Muscle layer of colon (tissue), 2 donors: Measurements from ENCODE around the gene MAOB.
"Not testable (repeated sequence)": the region's sequence is repeated elsewhere in the genome, so short reads cannot be mapped to it uniquely, and the experiment has no call there.

ENCODE experiments used
- H3K27ac ChIP-seq: one replicate; pipeline ENCODE4 v1.7.0; 2013; ENCODE audit warnings: low read depth, mild to moderate bottlenecking, low read length, moderate library complexity
- H3K27me3 ChIP-seq, 2 donors: one replicate each; pipeline ENCODE4 v1.7.0; 2013; ENCODE audit warnings: low read length in 2 of 2, mild to moderate bottlenecking in 2 of 2; ENCODE audit not compliant: insufficient read depth in 2 of 2, control insufficient read depth in 1 of 2
- H3K36me3 ChIP-seq: one replicate; pipeline ENCODE4 v1.7.0; 2013; ENCODE audit warnings: mild to moderate bottlenecking, low read length; ENCODE audit not compliant: insufficient read depth
- H3K4me1 ChIP-seq: one replicate; pipeline ENCODE4 v1.7.0; 2013; ENCODE audit warnings: mild to moderate bottlenecking, low read length; ENCODE audit not compliant: insufficient read depth
- H3K4me3 ChIP-seq, 2 donors: one replicate each; pipeline ENCODE4 v1.7.0; 2013; ENCODE audit warnings: low read length in 2 of 2, low read depth in 1 of 2, mild to moderate bottlenecking in 1 of 2, moderate library complexity in 1 of 2
- H3K9ac ChIP-seq: one replicate; pipeline ENCODE4 v1.7.0; 2013; ENCODE audit warnings: low read length
- H3K9me3 ChIP-seq: one replicate; pipeline ENCODE4 v1.7.0; 2013; ENCODE audit warnings: mild to moderate bottlenecking, low read length
- donor health status: abdominal sarcoma.
- donor health status: Adenocarcinoma of cecum.

MAOB gene

DNA sequence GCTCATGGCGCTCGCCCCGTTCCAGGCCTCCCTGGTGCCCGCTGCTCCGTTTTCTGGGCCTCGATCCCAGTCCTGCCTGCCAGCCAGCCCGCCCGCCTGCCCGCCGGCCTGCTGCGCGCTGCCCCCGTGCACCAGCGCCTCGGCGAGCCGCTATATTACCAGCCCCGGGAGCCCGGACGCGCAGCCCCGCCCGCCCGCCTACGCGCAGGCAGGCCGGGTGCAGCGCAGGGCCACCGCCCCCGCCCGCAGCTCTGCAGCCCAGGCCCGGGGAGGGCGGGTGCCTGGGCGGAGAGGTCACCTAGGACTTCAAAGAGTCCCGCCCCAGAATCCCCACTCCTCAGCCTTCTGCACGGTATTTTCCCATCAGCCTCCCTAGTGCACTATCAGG lies at the start of gene MAOB:
TSS of gene MAOB (minus strand) at position 157 of the 388 bp plus-strand sequence. CDS start at position 6, 151 bp downstream.
- H3K9ac ChIP-seq: no peak within 1 kb of the TSS
- H3K4me1 ChIP-seq: no peaks in the 10 kb centered on the region
- no peaks in the 10 kb centered on the region for H3K36me3 ChIP-seq
- no peaks in the 10 kb centered on the region for H3K9me3 ChIP-seq
- peak within 1 kb of the TSS; percentile 38 to 40 for H3K4me3 ChIP-seq
- H3K27me3 ChIP-seq: peaks cover 0 to 8% of the 10 kb centered on the region in 2 donors
- H3K27ac ChIP-seq: peak within 1 kb of the TSS; percentile 29

DNA sequence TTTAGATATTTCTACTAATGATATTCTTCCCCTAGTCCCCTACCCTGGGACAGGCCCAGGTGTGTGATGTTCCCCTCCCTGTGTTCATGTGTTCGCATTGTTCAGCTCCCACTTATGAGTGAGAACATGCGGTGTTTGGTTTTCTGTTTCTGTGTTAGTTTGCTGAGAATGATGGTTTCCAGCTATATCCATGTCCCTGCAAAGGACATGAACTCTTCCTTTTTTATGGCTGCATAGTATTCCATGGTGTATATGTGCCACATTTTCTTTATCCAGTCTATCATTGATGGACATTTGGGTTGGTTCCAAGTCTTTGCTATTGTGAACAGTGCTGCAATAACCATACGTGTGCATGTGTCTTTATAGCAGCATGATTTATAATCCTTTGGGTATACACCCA lies 39.8 kb upstream of the MAOB start:
- H3K36me3 ChIP-seq, H3K4me3 ChIP-seq, H3K9me3 ChIP-seq, H3K27ac ChIP-seq, H3K4me1 ChIP-seq, H3K9ac ChIP-seq, H3K27me3 ChIP-seq: not testable (repeated sequence)

DNA sequence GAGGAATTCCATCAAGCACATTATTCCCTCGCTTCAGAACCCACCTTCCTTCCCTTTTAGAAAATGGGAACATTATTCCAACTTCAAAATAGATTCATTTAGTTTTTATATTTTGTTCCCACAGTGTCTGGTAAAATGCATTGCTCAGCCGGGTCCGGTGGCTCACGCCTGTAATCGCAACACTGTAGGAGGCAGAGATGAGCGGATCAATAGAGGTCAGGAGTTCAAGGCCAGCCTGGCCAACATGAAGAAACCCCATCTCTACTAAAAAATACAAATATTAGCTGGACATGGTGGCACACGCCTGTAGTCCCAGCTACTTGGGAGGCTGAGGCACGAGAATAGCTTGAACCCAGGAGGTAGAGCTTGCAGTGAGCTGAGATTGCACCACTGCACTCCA lies 28.5 kb upstream of the MAOB start:
- H3K9me3 ChIP-seq, H3K36me3 ChIP-seq, H3K4me1 ChIP-seq, H3K27ac ChIP-seq, H3K4me3 ChIP-seq, H3K27me3 ChIP-seq, H3K9ac ChIP-seq: not testable (repeated sequence)

DNA sequence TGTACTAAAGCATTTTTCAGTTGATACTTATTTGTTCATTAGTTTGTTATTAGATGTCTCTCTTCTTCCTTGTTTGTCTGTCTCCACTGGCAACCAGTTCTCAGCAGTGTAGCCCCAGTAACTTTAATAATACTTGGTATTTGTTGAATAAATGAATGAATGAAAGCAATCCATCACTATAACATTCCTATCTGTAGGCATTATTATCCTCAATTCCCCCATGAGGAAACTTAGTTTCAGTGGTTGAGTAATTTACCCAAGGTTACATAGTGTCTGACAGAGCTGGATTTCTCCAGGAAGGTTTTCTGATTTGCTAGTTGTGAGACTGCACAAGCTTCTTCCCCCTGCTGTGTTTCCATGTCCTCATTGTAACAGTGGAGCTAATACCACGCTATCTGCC lies 27.8 kb upstream of the MAOB start:
- no peaks in the 10 kb centered on the region for H3K4me1 ChIP-seq
- H3K36me3 ChIP-seq: no peaks in the 10 kb centered on the region
- no peak overlapping the region for H3K4me3 ChIP-seq
- no peak overlapping the region for H3K27ac ChIP-seq
- peaks cover 0 to 2% of the 10 kb centered on the region in 2 donors for H3K27me3 ChIP-seq
- H3K9me3 ChIP-seq: no peaks in the 10 kb centered on the region
- no peak overlapping the region for H3K9ac ChIP-seq

DNA sequence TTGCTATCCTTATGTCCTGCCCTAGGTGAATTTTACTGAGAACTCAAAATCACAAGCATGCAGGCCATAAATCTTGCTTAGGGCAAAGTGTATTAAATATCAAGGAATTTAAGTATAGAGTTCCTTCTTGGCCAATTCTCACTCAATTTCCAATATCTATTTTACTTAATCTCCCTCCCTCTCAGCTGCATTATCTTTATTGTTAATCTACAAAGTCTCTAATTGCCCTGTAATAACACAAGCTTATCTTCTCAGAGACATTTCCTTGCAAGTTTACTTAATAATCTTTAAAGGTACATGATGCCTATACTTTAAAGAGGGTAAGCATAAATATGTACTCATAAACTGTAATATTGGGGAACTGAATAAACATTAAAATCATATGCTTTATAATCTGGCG lies 26.9 kb upstream of the MAOB start:
- no peak overlapping the region for H3K9ac ChIP-seq
- no peak overlapping the region for H3K4me3 ChIP-seq
- no peaks in the 10 kb centered on the region for H3K36me3 ChIP-seq
- H3K27me3 ChIP-seq: peaks cover 0 to 8% of the 10 kb centered on the region in 2 donors
- no peaks in the 10 kb centered on the region for H3K4me1 ChIP-seq
- no peaks in the 10 kb centered on the region for H3K9me3 ChIP-seq
- no peak overlapping the region for H3K27ac ChIP-seq

DNA sequence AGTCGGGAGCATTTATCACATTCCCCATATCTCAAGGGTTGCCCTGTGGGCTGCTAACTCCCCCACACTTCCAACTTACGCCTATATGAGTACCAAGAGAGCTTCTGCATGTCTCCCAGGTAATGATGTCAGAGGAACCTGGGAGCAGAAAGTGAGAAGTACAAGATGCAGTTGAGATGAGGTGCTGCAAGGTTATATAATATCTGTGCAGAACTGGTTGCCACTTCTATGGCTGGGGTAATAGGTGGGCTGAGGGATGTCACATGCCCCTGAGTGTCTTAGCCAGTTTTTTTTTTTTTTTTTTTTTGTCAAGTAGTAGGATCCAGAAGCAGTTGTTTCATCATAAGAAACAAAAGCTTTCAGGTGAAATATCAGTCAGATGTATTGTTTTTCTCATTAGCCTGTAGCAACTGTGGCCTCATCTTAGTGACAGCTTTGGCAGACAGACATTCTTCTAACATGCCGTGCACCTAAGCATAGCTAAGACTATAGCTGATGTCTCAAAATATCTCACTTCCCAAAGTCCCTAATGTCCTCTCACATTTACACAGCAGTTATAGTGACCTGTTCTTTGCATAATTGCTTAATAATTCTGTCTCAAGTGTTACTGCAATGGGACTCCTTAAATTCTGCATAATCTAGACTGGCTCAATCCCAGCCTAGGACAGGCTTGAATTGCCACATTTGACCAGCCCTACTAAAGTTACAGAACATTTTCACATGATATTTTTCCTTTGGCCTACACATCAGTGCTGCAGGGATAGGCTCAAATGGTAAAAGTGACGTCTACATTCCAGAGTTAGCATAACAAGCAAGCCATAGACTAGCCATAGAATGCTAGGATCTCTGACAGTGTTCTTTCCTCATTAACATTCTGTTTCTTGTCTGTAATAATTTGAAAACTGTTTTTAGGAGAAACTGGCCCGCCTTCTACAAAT lies 17.9 kb upstream of the MAOB start:
- Histone ChIP-seq H3K36me3 (no peaks in the 10 kb centered on the region), H3K4me1 (no peaks in the 10 kb centered on the region), H3K27ac (no peak overlapping the region), H3K27me3 (peaks cover 0 to 15% of the 10 kb centered on the region in 2 donors), H3K9ac (no peak overlapping the region), H3K4me3 (no peak overlapping the region), H3K9me3 (no peaks in the 10 kb centered on the region)

DNA sequence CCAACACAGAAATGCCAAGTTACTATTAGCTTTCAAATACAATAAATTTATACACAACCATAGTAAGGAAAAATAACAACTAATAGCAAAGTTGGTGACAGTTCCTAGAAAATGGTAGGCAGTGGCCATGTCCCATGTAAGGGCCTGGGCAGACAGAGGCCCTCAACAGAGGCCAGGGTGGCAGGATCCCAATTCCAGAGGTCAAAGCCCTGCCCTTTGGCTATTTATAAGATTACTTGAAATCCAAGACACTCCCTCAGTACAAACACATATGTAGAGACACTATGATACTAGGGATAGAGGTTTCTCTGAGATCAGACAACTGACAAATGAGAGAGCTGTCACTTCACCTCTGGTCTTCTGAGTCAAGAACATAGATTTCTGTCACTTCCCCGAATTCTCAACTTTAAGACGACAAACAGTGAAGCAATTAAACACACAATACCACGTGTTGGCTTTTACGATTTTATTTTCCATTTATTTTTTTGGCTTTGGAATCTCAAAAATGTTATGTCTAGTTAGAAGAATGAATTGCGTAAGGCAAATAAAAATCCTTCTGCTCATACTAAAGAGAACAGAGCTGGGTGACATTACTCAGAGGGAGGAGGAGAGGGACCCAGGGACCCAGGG lies 16.3 kb upstream of the MAOB start:
- Histone ChIP-seq H3K9me3 (no peaks in the 10 kb centered on the region), H3K27ac (no peak overlapping the region), H3K36me3 (no peaks in the 10 kb centered on the region), H3K4me3 (no peak overlapping the region), H3K4me1 (no peaks in the 10 kb centered on the region), H3K9ac (no peak overlapping the region), H3K27me3 (peaks cover 0 to 8% of the 10 kb centered on the region in 2 donors)

DNA sequence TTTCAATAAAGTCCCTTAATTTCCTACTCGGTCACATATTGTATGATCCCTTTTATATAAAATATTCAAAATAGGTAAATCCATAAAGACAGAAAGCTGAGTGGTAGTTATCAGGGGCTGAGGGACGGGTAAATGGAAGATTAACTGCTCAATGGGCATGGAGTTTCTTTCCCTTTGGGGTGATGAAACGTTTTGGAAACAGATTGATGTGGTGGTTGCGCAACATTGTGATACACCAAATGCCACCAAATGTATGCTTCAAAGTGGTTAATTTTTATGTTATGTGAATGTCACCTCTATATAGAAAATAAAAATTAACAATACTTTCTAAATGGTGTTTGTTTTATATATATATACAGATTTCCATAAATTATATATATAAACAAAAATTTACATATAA lies 15.0 kb upstream of the MAOB start:
- no peak overlapping the region for H3K27ac ChIP-seq
- H3K4me1 ChIP-seq: no peaks in the 10 kb centered on the region
- H3K9ac ChIP-seq: no peak overlapping the region
- H3K9me3 ChIP-seq: no peaks in the 10 kb centered on the region
- no peak overlapping the region for H3K4me3 ChIP-seq
- no peaks in the 10 kb centered on the region for H3K36me3 ChIP-seq
- peaks cover 0 to 8% of the 10 kb centered on the region in 2 donors for H3K27me3 ChIP-seq

DNA sequence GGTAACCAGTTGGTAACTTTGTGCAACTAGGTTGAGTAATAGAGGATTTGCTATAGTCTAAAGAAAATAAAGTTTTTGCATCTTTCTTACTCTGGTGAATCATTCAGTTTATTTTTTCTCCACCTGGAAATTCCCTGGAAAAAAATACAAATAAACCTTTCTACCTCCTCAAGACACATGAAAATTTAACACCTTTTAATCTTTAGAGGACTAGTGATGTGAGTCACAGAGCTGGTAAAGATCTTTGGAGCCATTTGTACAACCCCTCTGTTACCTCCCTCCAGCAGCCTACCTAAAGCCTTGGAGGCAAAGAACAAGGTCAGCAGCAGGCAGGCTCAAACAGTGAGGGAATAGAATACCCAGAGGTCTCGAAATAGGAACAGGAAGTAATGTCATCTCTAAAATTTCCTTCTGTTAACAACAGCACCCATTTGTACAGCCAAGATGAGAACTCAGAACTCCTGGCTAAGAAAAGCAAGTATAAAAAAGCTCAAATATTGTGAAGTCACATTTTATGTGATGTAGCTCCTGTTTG lies 10.2 kb upstream of the MAOB start:
- H3K36me3 ChIP-seq: no peaks in the 10 kb centered on the region
- no peaks in the 10 kb centered on the region for H3K9me3 ChIP-seq
- no peaks in the 10 kb centered on the region for H3K4me1 ChIP-seq
- no peaks in the 10 kb centered on the region for H3K27me3 ChIP-seq
- no peak overlapping the region for H3K4me3 ChIP-seq
- H3K27ac ChIP-seq: no peak overlapping the region
- no peak overlapping the region for H3K9ac ChIP-seq

DNA sequence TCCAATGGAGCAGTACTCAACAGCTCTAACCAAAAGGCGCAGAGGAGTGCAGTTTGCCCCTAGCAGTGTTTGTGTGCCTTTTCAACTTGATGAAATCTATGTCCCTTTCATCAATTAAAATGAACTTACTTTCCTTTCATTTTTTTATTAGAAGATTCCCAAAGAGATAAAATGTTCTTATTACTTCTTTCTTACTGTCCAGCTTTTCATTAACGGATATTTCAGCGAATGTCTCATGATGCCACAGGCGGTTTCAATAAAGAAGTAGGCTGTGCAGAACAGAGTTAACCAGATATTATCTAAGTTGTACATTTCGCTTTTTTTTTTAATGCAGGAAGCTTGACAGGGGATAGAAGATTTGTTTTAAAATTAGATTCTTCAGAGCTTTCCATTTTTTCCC lies 3.4 kb upstream of the MAOB start:
- Histone ChIP-seq H3K27me3 (peaks cover 0 to 8% of the 10 kb centered on the region in 2 donors), H3K9ac (no peak overlapping the region), H3K27ac (no peak overlapping the region), H3K9me3 (no peaks in the 10 kb centered on the region), H3K4me1 (no peaks in the 10 kb centered on the region), H3K4me3 (no peak overlapping the region), H3K36me3 (no peaks in the 10 kb centered on the region)

DNA sequence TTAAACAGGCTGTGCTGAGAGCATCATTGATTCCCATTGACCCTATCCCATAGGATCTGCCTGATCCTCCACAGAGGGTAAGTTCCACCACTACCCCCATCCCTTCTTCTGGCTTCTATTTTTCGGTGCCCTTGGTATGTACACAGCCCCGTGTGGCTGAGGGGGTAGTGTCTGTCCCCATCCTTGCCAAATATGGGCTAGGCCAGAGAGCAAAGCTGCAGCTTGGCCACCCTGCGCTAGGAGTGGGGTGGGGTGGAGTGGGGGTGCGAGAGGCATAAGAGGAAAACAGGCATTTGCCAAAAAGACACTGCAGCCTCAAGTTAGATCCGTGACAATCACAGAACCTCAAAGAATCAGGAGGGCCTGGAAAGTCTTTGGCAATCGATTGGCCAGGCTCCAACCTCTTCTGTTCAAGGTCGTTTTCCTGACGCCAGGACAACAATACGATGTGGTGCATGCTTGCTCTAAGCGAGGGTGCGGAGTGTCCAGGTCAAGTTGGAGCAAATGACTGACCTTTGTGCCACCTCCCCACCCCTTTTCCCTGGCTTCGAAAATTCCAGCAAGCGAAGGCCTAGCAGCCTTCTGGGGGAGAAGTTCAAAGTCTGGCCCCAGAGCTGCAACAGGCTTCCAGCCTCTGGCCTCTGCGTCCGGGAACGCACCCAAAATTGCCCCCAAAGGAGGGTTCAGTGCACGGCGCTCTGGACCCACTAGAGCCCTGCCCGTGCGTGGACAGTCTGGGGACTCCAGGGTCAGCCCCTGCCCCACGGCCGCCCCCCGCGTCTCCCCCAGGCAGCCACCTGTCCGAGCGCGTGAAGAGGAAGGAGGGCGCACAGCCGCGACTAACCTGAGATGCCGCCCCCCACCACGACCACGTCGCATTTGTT lies 598 bp downstream of the MAOB start:
- Histone ChIP-seq H3K9ac (no peak overlapping the region), H3K4me3 (peak overlapping the region; percentile 38 to 40), H3K4me1 (no peaks in the 10 kb centered on the region), H3K27me3 (peaks cover 0 to 8% of the 10 kb centered on the region in 2 donors), H3K36me3 (no peaks in the 10 kb centered on the region), H3K9me3 (no peaks in the 10 kb centered on the region), H3K27ac (peak overlapping the region; percentile 29)
